ENCODE data around the gene TLR5.

The TLR5 gene

GRCh38 chr1:223155153-223155552 lies 12.1 kb upstream of the TLR5 start:
- TF ChIP-seq EZH2phosphoT487 (conservative IDR thresholded peaks at IDR 0.05; ENCODE audit: low read length), result no peak
- TF ChIP-seq, protein P1, sequence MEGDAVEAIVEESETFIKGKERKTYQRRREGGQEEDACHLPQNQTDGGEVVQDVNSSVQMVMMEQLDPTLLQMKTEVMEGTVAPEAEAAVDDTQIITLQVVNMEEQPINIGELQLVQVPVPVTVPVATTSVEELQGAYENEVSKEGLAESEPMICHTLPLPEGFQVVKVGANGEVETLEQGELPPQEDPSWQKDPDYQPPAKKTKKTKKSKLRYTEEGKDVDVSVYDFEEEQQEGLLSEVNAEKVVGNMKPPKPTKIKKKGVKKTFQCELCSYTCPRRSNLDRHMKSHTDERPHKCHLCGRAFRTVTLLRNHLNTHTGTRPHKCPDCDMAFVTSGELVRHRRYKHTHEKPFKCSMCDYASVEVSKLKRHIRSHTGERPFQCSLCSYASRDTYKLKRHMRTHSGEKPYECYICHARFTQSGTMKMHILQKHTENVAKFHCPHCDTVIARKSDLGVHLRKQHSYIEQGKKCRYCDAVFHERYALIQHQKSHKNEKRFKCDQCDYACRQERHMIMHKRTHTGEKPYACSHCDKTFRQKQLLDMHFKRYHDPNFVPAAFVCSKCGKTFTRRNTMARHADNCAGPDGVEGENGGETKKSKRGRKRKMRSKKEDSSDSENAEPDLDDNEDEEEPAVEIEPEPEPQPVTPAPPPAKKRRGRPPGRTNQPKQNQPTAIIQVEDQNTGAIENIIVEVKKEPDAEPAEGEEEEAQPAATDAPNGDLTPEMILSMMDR (IDR thresholded peaks at IDR 0.05; ENCODE audit: insufficient read depth, low read length, poor library complexity, severe bottlenecking), result no peak
- H3F3A ChIP-seq (ENCODE audit: insufficient read depth), result no peaks in the 10 kb centered on the region
- no peaks in the 10 kb centered on the region for H4K20me1 ChIP-seq (ENCODE audit: low read depth, low read length)
- no peak overlapping the region for H3K27ac ChIP-seq (ENCODE audit: low read depth, low read length)
- no peak overlapping the region for H3K4me2 ChIP-seq (ENCODE audit: low read depth, low read length, poor library complexity, severe bottlenecking)
- H3K9me2 ChIP-seq (replicated peaks; ENCODE audit: insufficient read depth, low read length), result no peaks in the 10 kb centered on the region
- H3K36me3 ChIP-seq (ENCODE audit: low read length), result no peaks in the 10 kb centered on the region
- H3K79me2 ChIP-seq (ENCODE audit: insufficient read depth, low read length), result no peaks in the 10 kb centered on the region
- no peaks in the 10 kb centered on the region for H3K9me3 ChIP-seq (ENCODE audit: insufficient read depth, low read length)
- no peak overlapping the region for H3K9ac ChIP-seq (ENCODE audit: low read length)
- no peak overlapping the region for H3K4me3 ChIP-seq (ENCODE audit: insufficient read depth, low read length, poor library complexity, severe bottlenecking)
- no peak overlapping the region for H2AFZ ChIP-seq (ENCODE audit: low read depth, low read length, severe bottlenecking)
- no peaks in the 10 kb centered on the region for H3K27me3 ChIP-seq (ENCODE audit: low read length)

DNA sequence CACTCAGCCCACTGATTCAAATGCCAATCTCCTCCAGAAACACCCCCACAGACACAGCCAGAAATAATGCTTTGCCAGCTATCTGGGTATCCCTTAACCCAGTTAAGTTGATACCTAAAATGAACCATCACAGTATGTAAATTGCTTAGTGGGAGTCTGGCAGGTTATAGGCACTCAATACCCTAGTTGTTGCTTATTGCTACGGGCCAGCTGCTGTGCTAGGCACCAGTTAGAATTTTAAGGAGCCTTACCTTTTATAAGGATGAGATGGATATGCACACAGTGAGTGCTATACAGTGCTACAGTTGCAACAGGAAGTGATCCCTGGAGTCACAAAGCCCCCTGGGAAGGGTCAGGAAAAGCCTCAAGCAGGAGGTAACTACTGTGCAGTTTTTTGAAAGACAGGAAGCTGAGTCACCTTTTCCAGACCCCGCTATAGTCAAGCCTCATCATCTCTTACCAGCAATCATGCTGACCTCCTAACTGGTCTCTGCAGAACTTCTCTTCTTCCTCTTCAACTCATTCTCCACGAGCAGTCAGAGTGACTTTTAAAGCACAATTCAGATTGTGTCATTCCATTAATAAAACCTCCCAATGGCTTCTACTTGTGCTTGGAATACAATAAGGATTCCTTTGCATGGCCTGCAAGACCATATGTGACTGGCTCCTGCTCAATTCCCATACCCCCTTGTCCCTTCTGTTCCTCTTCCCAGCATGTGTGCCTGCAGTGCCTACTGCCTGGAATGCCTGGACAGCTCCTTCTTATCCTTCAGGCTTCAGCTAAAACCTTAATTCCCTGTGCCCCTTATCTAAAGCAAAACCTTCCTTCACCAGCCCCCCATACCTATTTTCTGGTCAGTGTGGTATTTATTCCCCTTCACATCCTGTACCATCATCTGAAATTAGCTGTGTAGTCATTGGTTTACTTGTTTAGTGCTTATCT lies 10.4 kb upstream of the TLR5 start:
- Histone ChIP-seq H3K27ac (ENCODE audit: low read depth, low read length) (no peak overlapping the region), H3K4me2 (ENCODE audit: low read depth, low read length, poor library complexity, severe bottlenecking) (no peak overlapping the region)

DNA sequence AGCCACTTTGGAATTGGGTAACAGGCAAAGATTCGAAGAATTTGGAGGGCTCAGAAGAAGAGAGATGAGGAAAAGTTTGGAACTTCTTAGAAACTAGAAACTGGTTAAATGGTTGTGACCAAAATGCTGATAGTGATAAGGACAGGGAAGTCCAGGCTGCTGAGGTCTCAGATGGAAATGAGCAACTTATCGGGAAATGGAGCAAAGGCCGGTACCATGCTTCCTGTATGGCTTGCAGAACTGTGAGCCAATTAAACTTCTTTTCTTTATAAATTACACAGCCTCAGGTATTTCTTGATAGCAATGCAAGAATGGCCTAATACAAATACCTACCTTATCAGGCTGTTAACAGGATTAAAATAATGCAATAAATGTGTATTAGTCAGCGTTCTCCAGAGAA lies 9.4 kb upstream of the TLR5 start:
- no peak for TF ChIP-seq EZH2phosphoT487 (conservative IDR thresholded peaks at IDR 0.05; ENCODE audit: low read length)
- TF ChIP-seq, protein P1 (IDR thresholded peaks at IDR 0.05; ENCODE audit: insufficient read depth, low read length, poor library complexity, severe bottlenecking), result no peak
- H3K27ac ChIP-seq (ENCODE audit: low read depth, low read length), result no peak overlapping the region
- H2AFZ ChIP-seq (ENCODE audit: low read depth, low read length, severe bottlenecking), result no peak overlapping the region
- H3K9me2 ChIP-seq (replicated peaks; ENCODE audit: insufficient read depth, low read length), result no peaks in the 10 kb centered on the region
- H3K9me3 ChIP-seq (ENCODE audit: insufficient read depth, low read length), result no peaks in the 10 kb centered on the region
- no peak overlapping the region for H3K4me2 ChIP-seq (ENCODE audit: low read depth, low read length, poor library complexity, severe bottlenecking)
- H3F3A ChIP-seq (ENCODE audit: insufficient read depth), result no peaks in the 10 kb centered on the region
- H3K9ac ChIP-seq (ENCODE audit: low read length), result no peak overlapping the region
- no peaks in the 10 kb centered on the region for H3K36me3 ChIP-seq (ENCODE audit: low read length)
- H3K4me3 ChIP-seq (ENCODE audit: insufficient read depth, low read length, poor library complexity, severe bottlenecking), result no peak overlapping the region
- H4K20me1 ChIP-seq (ENCODE audit: low read depth, low read length), result no peaks in the 10 kb centered on the region
- no peaks in the 10 kb centered on the region for H3K79me2 ChIP-seq (ENCODE audit: insufficient read depth, low read length)
- no peaks in the 10 kb centered on the region for H3K27me3 ChIP-seq (ENCODE audit: low read length)

More for the DNA sequence above, 10.4 kb upstream of the TLR5 start:
- TF ChIP-seq, protein P1 (IDR thresholded peaks at IDR 0.05; ENCODE audit: insufficient read depth, low read length, poor library complexity, severe bottlenecking), result no peak
- no peak for TF ChIP-seq EZH2phosphoT487 (conservative IDR thresholded peaks at IDR 0.05; ENCODE audit: low read length)
- Histone ChIP-seq H3K9me3 (ENCODE audit: insufficient read depth, low read length) (no peaks in the 10 kb centered on the region), H3K27me3 (ENCODE audit: low read length) (no peaks in the 10 kb centered on the region), H3F3A (ENCODE audit: insufficient read depth) (no peaks in the 10 kb centered on the region), H2AFZ (ENCODE audit: low read depth, low read length, severe bottlenecking) (no peak overlapping the region), H3K4me3 (ENCODE audit: insufficient read depth, low read length, poor library complexity, severe bottlenecking) (no peak overlapping the region), H3K9me2 (replicated peaks; ENCODE audit: insufficient read depth, low read length) (no peaks in the 10 kb centered on the region), H3K79me2 (ENCODE audit: insufficient read depth, low read length) (no peaks in the 10 kb centered on the region), H3K9ac (ENCODE audit: low read length) (no peak overlapping the region), H4K20me1 (ENCODE audit: low read depth, low read length) (no peaks in the 10 kb centered on the region), H3K36me3 (ENCODE audit: low read length) (no peaks in the 10 kb centered on the region)

Measured in SU-DHL-6 (cell line).